Activated T-helper 2 cell treated with anti-CD3 and anti-CD28 coated beads, Interferon-gamma antibody, Interleukin-2, Interleukin-4, amounts not matched to agents 10 μg/mL and 5 μg/mL and 100 μg/mL, durations not matched to agents 14 hours and 24 hours and 36 hours (primary cell): Measurements from ENCODE around the gene NYAP2. TPM values are rescaled to one million over a fixed set of nuclear protein-coding genes. Genes with fewer than 3 reads are reported as not detected.

Experiments
- DNase-seq: peaks from one replicate; pipeline ENCODE4 v3.0.0; 2021; ENCODE audit warnings: low spot score
- H3K27ac Mint-ChIP-seq: one replicate; pipeline ENCODE4 v1.8.0; 2021; ENCODE audit warnings: mixed read lengths
- H3K27me3 Mint-ChIP-seq: one replicate; pipeline ENCODE4 v1.8.0; 2021; ENCODE audit warnings: low read depth, mixed read lengths
- H3K36me3 Mint-ChIP-seq: one replicate; pipeline ENCODE4 v1.8.0; 2021; ENCODE audit warnings: low read depth, mixed read lengths
- H3K4me1 Mint-ChIP-seq: one replicate; pipeline ENCODE4 v1.8.0; 2021; ENCODE audit warnings: low read depth, mixed read lengths
- H3K4me3 Mint-ChIP-seq: one replicate; pipeline ENCODE4 v1.8.0; 2021; ENCODE audit warnings: low read depth, mild to moderate bottlenecking, moderate library complexity, mixed read lengths
- H3K9me3 Mint-ChIP-seq: one replicate; pipeline ENCODE4 v1.8.0; 2021; ENCODE audit warnings: mixed read lengths
- intact Hi-C: fragments of 100-400 bp; cut with micrococcal nuclease; formaldehyde crosslinking; loops from one replicate; pipeline ENCODE4 v1.15.1; 2023
- total RNA-seq: library from RNA; stranded (reverse); gene quantifications from 2 replicates; pipeline ENCODE4 v1.2.3, GENCODE V29; 2022

Gene NYAP2
- total RNA-seq, 1 donor from 2014 or later = not detected

DNA sequence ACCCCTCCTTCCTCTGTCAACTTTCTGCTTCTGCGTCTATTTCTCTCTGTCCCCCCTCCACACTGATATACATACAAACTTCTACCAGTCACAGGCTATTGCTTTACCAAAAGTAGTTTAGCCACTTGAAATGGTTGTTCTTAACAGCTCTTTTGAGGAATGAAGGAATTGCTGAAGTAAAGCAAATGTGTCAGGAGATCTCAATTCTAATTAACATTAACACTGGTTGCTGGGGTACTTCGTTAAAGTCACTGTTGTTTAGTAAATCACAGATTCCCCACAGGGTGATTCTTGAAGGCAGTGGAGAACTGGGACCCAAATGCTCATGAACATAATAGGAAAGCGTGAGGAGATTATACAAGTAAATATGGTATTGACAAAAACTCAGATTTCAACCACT, 232.8 kb downstream of the NYAP2 start:
- intact Hi-C loops = no loop called here
- no peaks in the 10 kb centered on the region for H3K9me3 Mint-ChIP-seq
- no peaks in the 10 kb centered on the region for H3K36me3 Mint-ChIP-seq
- no peak for DNase-seq
- H3K4me3 Mint-ChIP-seq = no peak overlapping the region
- H3K27ac Mint-ChIP-seq = no peak overlapping the region
- peaks cover 16% of the 10 kb centered on the region for H3K27me3 Mint-ChIP-seq
- H3K4me1 Mint-ChIP-seq = peaks cover 6% of the 10 kb centered on the region

DNA sequence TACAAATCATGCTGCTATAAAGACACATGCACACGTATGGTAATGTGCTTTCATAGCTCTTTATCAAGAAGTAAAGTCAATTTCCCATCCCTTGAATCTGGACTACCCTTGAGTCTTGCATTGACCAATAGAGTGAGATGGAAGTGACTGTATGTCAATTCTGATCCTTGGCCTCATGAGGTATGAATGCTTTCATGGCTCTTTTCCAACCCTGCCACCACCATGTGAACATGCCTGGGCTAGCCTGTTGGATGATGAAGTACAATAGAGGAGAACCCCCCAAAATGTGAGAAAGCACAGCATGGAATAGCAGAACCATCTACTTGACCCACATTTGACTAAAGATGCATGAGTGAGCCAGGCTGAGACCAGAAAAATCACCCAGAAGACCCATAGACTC, 237.0 kb downstream of the NYAP2 start:
- intact Hi-C loops = no loop called here

DNA sequence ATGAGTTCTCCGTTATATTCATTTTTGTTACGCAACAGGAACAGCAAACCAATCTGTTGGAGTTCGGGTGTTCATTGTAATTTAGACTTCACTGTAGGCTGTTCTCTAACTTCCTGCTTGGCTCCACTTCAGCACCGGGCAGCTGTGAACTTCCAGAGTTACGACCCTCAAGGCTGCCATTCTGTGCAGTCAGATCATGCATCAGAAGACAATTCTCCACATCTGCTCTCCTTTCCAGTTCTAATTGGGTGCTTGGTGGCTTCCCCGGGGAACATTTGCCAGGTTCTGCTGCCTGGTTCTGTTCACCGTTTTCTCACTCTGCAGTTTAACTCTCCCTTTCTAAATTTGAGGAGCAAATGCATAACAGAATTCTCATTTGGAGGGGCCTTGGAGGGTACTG, 237.7 kb downstream of the NYAP2 start:
- H3K4me1 Mint-ChIP-seq = no peaks in the 10 kb centered on the region
- peaks cover 12% of the 10 kb centered on the region for H3K27me3 Mint-ChIP-seq
- H3K9me3 Mint-ChIP-seq = no peaks in the 10 kb centered on the region
- H3K36me3 Mint-ChIP-seq = no peaks in the 10 kb centered on the region
- intact Hi-C loops = no loop called here
- DNase-seq = no peak
- H3K27ac Mint-ChIP-seq = no peak overlapping the region
- no peak overlapping the region for H3K4me3 Mint-ChIP-seq

More for the DNA sequence above, 237.0 kb downstream of the NYAP2 start:
- peaks cover 14% of the 10 kb centered on the region for H3K27me3 Mint-ChIP-seq
- H3K36me3 Mint-ChIP-seq = no peaks in the 10 kb centered on the region
- no peaks in the 10 kb centered on the region for H3K9me3 Mint-ChIP-seq
- H3K27ac Mint-ChIP-seq = no peak overlapping the region
- DNase-seq = no peak
- no peaks in the 10 kb centered on the region for H3K4me1 Mint-ChIP-seq
- no peak overlapping the region for H3K4me3 Mint-ChIP-seq

DNA sequence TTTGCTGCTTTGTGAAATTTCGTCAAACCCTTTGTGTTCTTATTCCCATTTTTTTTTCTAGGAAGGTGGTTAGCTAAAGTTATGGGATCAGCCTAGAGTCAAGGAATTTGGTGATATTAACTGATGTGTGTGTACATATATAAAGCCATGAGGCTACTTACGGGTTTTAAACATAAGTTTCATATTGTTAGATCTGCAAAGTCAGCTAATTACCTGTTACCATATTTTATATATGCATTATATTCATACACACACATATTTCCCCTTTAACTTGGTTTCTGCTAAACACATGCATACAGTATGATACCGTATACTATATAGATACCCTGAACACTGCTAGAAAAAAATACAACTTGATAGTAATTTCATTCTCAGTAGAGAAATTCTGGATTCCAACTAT, 241.0 kb downstream of the NYAP2 start:
- intact Hi-C loops = no loop called here
- Mint-ChIP-seq H3K4me3 (no peak overlapping the region), H3K4me1 (no peaks in the 10 kb centered on the region), H3K27ac (no peak overlapping the region), H3K27me3 (peaks cover 7% of the 10 kb centered on the region), H3K36me3 (no peaks in the 10 kb centered on the region), H3K9me3 (no peaks in the 10 kb centered on the region)
- DNase-seq = no peak

DNA sequence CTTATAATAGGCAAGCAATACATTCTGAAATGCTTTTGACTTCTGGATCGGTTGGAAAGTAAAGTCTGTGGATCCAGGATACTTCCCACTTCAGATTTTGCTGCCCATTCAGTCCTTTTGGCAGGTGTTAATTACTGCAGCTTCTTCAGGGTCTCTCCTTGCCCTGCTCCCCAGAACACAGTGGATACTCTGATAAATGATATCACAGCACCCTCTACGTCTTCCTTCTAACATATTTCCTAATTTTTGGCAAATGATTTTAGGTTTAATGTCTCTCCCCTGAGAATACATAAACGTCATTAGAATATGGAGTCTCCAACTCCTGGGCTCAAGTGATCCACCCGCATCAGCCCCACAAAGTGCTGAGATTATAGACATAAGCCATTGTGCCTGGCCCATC, 249.8 kb downstream of the NYAP2 start:
- Mint-ChIP-seq H3K4me3 (no peak overlapping the region), H3K9me3 (no peaks in the 10 kb centered on the region), H3K27ac (no peak overlapping the region), H3K4me1 (no peaks in the 10 kb centered on the region), H3K27me3 (no peaks in the 10 kb centered on the region), H3K36me3 (no peaks in the 10 kb centered on the region)
- intact Hi-C loops = no loop called here
- DNase-seq = no peak

DNA sequence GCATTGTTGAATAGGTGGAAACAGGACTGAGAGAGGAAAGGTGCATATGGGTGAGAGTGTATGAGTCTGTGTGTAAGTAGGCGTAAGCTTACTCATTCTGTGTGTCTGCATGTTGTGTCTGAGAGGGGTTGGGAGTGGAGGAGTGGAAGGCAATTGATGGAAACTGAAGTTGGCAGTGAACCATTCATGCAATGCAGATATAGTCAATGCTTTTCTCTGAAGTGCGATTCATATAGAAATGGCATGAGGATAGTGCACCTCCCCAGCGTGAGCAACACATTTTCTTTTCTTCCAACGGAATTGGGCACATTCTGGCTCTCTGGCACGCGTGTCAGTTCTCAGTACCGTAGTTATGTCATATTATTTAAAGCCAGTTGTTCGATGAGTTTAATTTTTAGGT, 250.5 kb downstream of the NYAP2 start:
- DNase-seq = no peak
- Mint-ChIP-seq H3K27ac (no peak overlapping the region), H3K27me3 (no peaks in the 10 kb centered on the region), H3K36me3 (no peaks in the 10 kb centered on the region), H3K9me3 (no peaks in the 10 kb centered on the region), H3K4me3 (no peak overlapping the region), H3K4me1 (no peaks in the 10 kb centered on the region)
- intact Hi-C loops = no loop called here

DNA sequence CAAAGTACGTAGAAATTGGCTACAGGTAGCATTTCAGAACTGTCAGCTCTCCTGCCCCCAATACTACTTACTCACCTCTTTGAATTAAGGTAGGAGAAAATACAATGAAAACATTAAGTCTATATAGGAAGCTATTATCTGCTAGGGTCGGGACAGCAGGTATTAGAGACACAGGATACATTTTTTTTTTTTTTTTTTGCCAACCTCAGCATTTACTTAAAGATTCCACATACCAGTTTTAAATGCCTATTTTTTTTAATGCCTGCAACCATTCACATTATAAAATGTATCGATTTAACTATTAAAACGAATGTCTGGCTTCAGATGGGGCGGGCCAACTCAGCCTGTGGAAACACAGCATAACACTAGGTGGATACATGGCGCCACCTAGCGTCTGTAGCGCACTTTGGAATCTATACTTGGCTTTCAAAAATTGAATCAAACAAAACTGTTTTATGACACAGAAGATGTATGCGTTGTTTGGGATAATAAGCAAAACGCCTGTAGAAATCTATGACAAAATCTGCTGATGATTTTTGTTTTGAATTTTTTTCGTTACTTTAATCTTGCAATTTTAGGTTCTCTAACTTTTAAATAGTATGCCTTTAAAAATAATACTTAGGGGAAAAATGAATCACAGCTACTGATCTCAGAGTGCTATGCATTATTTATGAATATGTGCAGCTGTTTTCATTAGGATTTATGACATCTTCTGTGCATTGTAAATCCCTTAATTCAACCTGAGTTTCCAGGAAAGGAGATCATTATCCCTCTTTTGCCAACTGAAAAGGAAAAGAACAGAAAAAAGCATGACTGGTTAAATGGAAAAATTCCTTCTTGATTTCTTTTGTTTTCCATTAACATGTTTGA, 261.0 kb downstream of the NYAP2 start:
- no peak overlapping the region for H3K4me3 Mint-ChIP-seq
- H3K36me3 Mint-ChIP-seq = no peaks in the 10 kb centered on the region
- intact Hi-C loops = loop anchor here (1.0 to 10.0 kb wide), 3 partner anchors 377 to 656 kb away; no protein-coding TSS in a partner anchor
- H3K27ac Mint-ChIP-seq = no peak overlapping the region
- peaks cover 6% of the 10 kb centered on the region for H3K27me3 Mint-ChIP-seq
- H3K4me1 Mint-ChIP-seq = no peaks in the 10 kb centered on the region
- H3K9me3 Mint-ChIP-seq = no peaks in the 10 kb centered on the region
- peak; percentile 36 for DNase-seq

DNA sequence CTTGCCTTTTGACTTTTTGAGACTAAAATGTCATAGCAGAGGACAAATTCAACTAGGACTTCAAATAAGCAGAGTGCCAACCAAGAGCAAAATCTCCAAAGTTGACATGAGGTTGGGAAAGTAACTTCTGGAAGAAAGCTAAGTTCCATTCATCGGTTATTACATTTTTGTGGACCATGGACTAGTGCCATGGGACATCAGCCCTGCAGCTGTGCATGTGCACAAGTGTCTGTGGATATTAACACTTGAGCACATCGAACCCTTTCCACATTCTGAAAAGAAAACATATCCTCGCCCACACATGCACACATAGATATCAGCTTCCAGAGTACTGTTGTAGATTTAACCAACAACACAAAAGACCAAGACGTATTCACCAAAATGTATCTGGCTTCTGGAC, 262.6 kb downstream of the NYAP2 start:
- Mint-ChIP-seq H3K27me3 (peaks cover 6% of the 10 kb centered on the region), H3K4me3 (no peak overlapping the region), H3K4me1 (no peaks in the 10 kb centered on the region), H3K36me3 (no peaks in the 10 kb centered on the region), H3K9me3 (no peaks in the 10 kb centered on the region), H3K27ac (no peak overlapping the region)
- intact Hi-C loops = loop anchor here (10.0 kb wide), 1 partner anchor 657 kb away; no protein-coding TSS in a partner anchor
- no peak for DNase-seq

DNA sequence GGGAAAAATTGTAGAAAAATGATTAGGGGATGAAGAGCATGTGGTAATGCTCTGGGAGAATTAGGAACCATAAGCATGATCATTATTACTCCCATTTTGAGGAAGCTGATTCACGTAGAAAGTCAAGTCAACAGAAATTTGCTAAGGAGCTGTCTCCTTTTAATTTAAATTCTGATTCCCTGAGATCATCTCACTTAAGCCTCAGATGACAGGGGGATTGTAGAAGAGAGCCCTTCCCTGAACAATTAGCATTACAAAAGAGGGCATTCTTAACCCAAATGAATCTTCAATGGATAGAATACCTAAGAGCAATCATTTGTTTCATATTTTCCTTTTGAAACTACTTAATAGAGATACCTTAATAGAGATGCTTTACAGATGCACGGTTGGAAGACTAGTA, 267.9 kb downstream of the NYAP2 start:
- H3K27ac Mint-ChIP-seq = no peak overlapping the region
- no peaks in the 10 kb centered on the region for H3K9me3 Mint-ChIP-seq
- no peaks in the 10 kb centered on the region for H3K36me3 Mint-ChIP-seq
- no peak for DNase-seq
- intact Hi-C loops = loop anchor here (5.0 to 10.0 kb wide), 2 partner anchors 663 to 1440 kb away; no protein-coding TSS in a partner anchor
- peaks cover 5% of the 10 kb centered on the region for H3K27me3 Mint-ChIP-seq
- no peaks in the 10 kb centered on the region for H3K4me1 Mint-ChIP-seq
- no peak overlapping the region for H3K4me3 Mint-ChIP-seq

DNA sequence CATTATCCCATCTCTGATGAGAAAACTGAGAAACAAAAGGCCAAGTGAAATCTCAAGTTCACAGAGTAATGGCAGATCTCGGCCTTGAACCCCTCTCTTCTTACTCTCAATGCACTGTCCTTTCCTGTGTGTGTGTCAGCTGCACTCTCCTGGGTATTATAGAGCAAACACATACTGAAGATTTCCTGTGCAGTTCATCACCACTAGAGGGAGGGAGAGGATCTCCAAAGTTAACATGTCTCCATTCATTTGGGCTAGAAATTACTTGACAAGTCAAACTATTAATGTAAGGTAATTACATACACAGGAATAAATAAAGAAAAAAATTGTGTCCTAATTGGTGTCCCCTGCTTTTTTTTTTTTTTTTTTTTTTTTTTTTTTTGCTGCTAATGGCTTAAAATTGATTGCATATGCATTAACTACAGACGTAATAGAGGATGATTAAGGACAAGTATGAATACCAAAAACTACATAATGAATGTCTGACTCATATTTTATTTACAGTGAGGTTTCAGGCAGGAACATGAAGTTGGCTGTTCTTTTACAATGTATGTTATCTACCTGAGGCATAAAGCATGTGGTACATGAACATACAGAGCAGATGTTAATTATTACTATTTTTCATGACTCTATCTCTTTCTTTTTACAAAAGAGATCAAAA, 269.2 kb downstream of the NYAP2 start:
- no peaks in the 10 kb centered on the region for H3K36me3 Mint-ChIP-seq
- H3K27me3 Mint-ChIP-seq = peaks cover 5% of the 10 kb centered on the region
- H3K27ac Mint-ChIP-seq = no peak overlapping the region
- H3K4me1 Mint-ChIP-seq = no peaks in the 10 kb centered on the region
- no peak overlapping the region for H3K4me3 Mint-ChIP-seq
- no peaks in the 10 kb centered on the region for H3K9me3 Mint-ChIP-seq
- no peak for DNase-seq
- intact Hi-C loops = loop anchor here (1.0 to 10.0 kb wide), 4 partner anchors 664 to 1439 kb away; no protein-coding TSS in a partner anchor

DNA sequence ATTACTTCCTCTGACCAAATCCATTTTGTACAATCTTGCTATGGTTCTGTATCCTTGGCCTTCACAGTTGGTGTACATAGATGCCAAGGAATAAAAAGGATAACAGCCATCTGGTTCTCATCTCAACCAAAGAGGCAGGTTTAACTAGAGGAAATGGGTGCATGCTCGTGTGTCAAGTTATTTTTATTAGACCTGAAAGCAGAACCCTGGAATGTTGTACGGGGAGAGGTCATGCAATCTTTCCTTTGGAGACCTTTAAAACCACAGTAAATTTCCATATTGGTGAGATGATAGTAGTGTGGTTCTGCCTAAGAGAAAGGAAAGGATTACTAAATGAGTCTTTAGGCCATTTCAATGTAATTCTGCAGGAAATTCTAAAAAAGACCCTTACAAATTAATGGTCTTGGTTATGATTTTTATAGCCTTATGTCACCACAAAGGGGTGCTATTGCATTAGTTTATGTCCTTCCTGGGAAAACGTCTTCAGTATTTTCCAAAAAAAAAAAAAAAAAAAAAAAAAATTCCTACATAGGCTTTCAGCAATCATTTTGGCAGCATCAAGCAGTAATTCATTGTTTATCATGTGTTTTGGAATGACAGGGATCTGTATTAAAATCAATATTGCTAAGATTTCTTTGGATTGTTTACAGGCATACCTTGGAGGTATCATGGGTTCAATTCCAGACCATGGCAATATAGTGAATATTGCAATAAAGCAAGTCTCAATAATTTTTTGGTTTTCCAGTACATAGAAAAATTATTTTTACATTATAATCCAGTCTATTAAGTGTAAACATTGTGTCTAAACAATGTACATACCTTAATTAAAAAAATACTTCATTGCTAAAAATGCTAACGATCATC, 270.8 kb downstream of the NYAP2 start:
- no peaks in the 10 kb centered on the region for H3K9me3 Mint-ChIP-seq
- no peaks in the 10 kb centered on the region for H3K36me3 Mint-ChIP-seq
- H3K27me3 Mint-ChIP-seq = peaks cover 5% of the 10 kb centered on the region
- H3K4me3 Mint-ChIP-seq = no peak overlapping the region
- no peaks in the 10 kb centered on the region for H3K4me1 Mint-ChIP-seq
- intact Hi-C loops = no loop called here
- no peak overlapping the region for H3K27ac Mint-ChIP-seq
- DNase-seq = no peak

DNA sequence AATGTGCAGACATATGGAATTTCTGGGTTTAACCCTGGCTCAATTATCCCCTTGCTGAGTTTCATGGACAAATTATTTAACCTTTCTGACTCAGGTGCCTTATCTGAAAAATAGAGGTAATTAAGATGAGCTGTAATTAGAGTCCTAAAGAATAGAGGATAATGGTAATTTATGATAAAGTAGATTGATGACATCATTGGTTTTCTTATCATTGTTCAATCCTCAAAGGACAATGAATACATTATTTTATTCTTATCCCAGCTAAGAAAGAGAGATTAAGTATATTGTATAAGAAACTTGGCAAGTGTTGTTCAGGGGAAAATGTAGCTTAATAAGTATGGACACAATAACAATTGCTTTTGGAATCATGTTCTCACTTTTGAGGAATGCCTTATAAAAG, 279.3 kb downstream of the NYAP2 start:
- H3K27me3 Mint-ChIP-seq = peaks cover 2% of the 10 kb centered on the region
- no peak for DNase-seq
- no peak overlapping the region for H3K27ac Mint-ChIP-seq
- no peak overlapping the region for H3K4me3 Mint-ChIP-seq
- H3K9me3 Mint-ChIP-seq = no peaks in the 10 kb centered on the region
- intact Hi-C loops = no loop called here
- H3K4me1 Mint-ChIP-seq = no peaks in the 10 kb centered on the region
- no peaks in the 10 kb centered on the region for H3K36me3 Mint-ChIP-seq
